KG1 (cell line): ENCODE measurements around the gene DNAH8.
A peak's percentile ranks its signal among the peaks of the same experiment; 100 is the strongest.
"Not testable (repeated sequence)": the region's sequence is repeated elsewhere in the genome, so short reads cannot be mapped to it uniquely, and the experiment has no call there.

Source experiments
- DNase-seq: peaks from one replicate; lab custom pipeline; 2025; lab: John Stamatoyannopoulos, UW

Gene DNAH8

GRCh38 chr6:38907264-38907663 is 192.2 kb downstream of the DNAH8 start:
- DNase-seq: no peak

DNA sequence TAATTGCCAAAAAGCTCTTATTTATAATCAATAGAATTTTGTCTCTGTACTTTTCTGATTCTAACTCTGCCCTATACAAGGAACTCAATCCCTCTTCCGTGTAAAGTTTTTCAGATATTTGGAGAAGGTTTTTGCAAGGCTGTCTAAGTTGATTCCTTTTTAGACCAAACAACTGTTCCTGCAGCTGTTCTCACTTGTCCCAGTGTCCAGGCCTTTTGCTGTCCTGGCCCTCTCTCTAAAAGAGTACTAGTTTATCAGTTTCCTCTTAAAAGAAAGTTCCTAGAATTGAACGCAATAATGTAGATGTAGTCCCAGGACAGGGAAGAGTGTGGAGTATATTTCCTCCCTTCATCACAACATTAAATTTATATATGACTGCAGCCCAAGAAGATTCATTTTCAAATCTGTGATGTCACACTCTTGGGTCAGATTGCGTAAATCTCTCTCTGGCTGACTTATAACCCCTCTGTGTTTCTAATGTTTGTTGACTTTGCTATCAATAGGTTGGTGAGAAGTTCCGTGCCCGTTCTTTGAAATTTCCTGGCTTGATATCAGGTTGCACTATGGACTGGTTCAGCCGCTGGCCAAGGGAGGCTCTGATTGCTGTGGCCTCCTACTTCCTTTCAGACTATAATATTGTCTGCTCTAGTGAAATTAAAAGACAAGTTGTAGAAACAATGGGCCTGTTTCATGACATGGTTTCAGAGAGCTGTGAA is 194.1 kb downstream of the DNAH8 start:
- no peak for DNase-seq

DNA sequence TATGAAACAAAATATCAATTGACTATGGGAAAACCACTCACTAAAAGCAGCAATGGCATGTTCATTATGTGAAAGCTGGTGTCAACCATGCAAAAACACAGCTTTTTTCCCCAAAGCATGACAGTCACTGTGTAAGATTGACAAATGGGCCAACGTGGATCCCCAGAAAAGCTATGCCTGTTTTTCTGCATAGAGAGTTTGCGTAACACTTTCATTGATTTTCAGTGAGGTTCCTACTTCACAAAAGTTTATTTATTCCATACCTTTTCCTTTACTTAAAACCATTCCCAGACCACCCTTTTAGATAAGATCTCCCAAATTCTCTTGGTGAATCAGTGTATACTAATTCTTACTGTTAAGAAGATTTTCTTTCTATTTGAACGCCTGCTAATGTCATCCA is 195.1 kb downstream of the DNAH8 start:
- DNase-seq: no peak

- DNase-seq: no peak
Observed at GRCh38 chr6:38912378-38912777, 197.3 kb downstream of the DNAH8 start.

DNA sequence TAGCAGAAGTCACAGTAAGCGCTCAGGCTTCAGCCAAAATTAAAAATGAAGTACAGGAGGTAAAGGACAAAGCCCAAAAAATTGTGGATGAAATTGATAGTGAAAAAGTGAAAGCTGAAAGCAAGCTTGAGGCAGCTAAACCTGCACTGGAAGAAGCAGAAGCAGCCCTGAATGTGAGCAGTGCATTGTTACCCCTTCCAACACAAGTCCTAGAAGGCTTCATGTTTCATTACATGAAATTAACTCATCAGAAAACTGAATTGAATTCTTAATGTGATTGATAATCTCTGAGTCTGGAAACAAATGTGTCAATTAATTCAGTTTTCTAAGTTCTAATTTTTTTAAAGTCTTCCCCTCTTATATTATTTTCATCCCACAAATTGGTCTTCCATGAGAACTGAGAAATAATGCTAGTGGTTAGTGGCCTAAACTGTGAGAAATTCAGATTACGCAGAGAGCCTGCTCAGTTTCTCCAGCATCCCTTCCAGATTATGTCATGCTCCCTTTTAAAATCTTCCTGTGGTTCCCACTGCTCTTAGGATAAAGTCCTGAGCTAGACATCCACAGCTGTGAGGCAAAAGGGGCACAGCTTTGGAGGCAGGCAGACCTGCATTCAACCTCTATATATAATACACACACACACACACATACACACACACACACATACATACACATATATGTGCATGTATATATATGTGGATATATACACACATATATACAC is 200.3 kb downstream of the DNAH8 start:
- DNase-seq: no peak

DNA sequence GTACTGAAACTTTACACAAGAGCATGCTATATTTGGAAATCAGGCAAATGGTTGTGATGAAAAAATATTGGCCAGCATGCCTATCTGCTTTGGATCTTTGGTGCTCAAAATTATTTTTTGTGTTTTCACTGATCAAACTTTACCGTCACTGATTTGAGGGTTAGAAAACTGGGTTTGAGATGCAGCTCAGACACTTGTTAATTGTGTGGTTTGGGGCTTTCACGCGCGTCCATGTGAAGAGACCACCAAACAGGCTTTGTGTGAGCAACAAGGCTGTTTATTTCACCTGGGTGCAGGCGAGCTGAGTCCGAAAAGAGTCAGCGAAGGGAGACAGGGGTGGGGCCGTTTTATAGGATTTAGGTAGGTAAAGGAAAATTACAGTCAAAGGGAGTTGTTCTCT is 206.4 kb downstream of the DNAH8 start:
- not testable (repeated sequence) for DNase-seq

- no peak for DNase-seq
Observed at GRCh38 chr6:38924791-38925509, 209.8 kb downstream of the DNAH8 start.

GRCh38 chr6:38929560-38929959 is 214.4 kb downstream of the DNAH8 start:
- DNase-seq: no peak

- DNase-seq: no peak
Observed at GRCh38 chr6:38933426-38933825, 218.3 kb downstream of the DNAH8 start.

DNA sequence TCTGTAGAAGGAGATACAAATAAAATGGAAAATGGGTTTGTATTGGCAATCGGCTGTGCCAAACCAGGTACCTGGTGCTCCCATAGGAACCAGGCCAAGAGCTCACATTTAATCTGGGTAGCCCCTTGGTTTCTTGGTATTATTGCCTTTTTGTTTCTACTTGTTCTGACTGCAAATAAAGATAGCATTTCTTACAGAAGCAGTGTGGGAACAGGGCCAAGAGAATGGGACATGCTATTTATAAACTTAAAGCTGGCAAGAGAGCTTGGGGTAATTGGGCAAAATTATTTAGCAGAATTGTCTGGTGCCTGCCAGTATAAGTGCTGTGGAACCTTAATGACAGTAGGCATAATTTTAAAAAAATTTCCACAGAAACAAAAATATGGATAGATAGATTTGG is 219.9 kb downstream of the DNAH8 start:
- DNase-seq: no peak

DNA sequence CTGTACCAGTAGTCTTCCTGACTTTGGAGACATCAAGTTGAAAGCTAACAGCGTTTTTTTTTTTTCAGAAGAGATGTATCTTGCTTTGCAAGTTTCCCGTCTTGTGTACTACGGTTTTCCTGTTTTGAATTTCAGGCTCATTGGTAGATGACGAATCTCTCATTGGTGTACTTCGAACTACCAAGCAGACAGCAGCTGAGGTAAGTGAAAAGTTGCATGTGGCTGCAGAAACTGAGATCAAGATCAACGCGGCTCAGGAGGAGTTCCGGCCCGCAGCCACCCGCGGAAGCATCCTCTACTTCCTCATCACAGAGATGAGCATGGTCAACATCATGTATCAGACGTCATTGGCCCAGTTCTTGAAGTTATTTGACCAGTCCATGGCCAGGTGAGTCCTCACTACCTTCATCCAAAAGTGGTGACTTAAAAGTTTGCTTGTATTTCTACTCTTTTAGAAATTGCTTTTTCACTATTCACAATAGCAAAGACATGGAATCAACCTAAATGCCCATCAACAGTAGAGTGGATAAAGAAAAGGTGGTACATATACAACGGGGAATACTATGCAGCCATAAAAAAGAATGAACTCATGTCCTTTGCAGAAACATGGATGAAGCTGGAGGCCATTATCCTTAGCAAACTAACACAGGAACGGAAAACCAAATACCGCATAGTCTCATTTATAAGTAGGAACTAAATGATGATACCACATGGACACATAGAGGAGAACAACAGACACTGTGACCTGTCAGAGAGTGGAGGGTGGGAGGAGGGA is 222.9 kb downstream of the DNAH8 start:
- no peak for DNase-seq

DNA sequence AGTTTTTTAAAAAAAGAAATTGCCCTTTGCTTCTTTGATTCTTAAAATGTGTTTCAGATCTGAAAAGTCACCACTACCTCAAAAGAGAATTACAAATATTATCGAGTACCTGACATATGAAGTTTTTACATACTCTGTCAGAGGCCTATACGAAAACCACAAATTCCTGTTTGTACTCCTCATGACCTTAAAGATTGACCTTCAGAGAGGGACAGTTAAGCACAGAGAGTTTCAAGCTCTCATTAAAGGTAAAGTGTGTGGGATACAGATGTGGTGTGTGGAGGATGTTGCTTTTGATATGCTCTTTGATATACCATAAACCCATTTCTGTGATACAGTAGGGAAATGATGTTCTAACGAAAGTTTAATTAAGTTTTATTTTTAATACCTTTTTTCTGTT is 223.6 kb downstream of the DNAH8 start:
- no peak for DNase-seq

DNA sequence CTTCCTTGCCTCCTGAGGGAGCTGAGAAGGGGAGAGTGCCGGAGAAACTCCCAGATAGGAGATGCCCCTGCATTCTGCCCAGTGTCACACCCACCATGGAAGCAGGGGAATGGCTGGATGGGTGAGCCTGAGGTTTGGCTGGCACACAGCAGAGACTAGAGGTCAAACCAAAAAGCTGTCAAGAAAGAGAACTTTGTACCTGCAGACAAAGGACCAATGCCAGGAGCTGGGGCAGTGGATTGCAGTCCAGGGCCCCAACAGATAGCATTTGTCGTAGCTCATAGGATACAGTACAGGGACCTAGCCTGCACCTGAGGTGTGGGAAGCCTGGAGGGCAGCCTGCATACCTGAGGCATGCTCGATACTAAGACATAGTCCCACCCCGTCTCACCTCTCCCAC is 227.3 kb downstream of the DNAH8 start:
- no peak for DNase-seq

DNA sequence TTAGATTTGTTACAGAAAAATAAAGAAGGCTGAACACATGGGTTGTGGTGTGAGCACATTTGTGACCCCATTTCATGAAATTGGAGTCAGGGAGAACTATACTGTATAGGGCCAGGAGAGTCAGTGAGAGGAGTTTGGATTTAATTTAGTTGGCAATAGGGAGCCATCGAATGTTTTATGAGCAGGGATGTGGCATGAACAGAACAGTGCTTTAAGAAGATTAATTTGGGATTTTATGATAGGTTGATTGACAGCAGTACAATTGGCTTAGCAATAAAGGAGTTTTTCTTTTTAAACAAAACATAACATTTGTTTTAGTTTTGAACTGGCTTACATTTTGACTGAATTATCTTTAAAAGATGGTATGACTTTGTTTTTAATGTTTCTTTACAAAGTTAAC is 227.9 kb downstream of the DNAH8 start:
- DNase-seq: no peak

DNA sequence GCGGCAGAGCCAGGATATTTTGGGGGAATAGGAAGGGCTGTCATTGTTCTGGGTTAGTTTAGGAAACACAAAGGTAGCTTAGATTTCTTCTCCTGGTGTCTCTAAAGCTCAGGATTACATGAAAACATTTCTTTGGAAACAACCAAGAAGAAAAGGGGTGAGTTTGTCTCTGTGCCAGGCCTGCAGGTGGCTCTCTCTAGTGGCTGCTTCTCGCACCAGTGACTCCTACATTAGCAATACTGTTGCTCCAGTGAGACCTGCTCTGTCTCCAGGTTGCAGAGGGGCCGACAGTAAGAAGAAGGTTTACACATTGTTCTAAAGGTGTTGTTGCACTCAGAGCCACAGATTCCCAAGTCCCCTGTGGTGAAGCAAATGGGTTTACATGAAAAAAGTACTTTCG is 228.9 kb downstream of the DNAH8 start:
- no peak for DNase-seq

- no peak for DNase-seq
Observed at GRCh38 chr6:38944655-38945279, 229.7 kb downstream of the DNAH8 start.

GRCh38 chr6:38955861-38956260 is 240.8 kb downstream of the DNAH8 start:
- no peak for DNase-seq

DNA sequence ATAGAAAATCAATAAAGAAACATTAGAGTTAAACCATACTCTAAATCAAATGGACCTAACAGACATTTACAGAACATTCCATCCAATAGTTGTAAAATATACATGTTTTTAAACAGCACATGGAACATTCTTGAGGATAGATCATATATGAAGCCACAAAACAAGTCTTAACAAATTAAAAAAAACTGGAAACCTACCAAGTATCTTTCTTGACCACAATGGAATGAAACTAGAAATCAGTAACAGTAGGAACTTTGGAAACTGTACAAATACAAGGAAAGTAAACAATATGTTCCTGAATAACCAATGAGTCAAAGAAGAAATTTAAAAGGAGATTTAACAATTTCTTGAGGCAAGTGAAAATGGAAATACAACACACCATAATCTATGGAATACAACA is 242.3 kb downstream of the DNAH8 start:
- DNase-seq: no peak

GRCh38 chr6:38959138-38959537 is 244.0 kb downstream of the DNAH8 start:
- no peak for DNase-seq

DNA sequence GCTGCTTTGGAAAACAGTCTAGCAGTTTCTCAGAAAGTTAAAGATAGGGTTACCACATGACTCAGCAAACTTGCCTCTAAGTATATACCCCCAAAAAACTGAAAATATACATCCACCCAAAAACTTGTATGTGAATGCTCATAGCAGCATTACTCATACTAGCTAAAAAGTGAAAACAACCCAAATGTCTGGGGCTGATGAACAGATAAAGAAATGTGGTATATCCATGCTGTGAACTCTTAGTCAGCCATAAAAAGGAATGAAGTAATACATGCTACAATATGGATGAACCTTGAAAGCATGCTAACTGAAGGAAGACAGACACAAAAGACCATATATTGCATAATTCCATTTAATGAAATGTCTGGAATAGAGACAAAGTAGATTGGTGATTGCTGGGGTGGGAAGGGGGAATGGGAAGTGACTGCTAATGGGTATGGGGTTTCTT is 253.6 kb downstream of the DNAH8 start:
- no peak for DNase-seq

DNA sequence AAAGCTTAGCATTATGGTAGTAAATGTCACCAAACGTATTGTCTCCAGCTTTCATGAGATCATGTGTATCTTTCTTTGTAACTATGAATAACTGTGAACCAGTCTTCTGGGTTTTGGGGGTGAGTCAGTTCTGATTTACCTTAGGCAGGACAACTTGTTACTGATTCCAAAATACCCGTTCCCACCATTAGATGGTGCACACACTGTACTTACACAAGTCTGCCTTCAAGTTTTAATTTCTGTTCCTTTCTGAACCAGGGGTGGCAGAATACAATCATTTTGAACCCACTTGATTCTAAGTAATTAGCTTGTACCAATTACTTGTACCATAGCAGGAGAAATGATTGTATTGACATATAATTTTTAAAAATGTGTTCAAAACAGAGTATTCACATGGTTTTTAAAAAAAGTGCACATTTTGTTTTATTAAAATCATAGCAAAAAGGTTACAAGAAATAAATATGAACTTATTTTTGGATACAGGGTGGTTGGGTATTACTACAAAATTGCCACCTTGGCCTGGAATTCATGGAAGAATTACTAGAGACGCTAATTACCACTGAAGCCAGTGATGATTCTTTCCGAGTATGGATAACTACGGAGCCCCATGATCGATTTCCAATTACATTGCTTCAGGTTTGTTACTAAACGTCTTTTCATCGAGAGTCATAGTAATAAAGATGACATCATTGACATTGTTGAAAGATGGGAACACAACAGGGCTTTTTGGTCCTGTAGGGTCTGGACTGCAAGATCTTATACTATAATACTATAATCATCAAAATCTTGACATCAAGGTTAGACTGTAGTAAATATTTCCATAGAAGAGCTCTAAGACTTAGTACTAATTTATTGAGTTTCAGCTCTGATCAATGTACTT is 258.3 kb downstream of the DNAH8 start:
- peak; percentile 13 for DNase-seq
